Measurements from ENCODE around the gene PLEKHA6. TPM values are rescaled to one million over a fixed set of nuclear protein-coding genes. Genes with fewer than 3 reads are reported as not detected.
A peak's percentile ranks its signal among the peaks of the same experiment; 100 is the strongest.

The PLEKHA6 gene
- total and polyA plus RNA-seq, 2 of the 4 experiments (the other 2 are of a cell fraction) = 8.2 to 19.9 TPM

GRCh38 chr1:204250428-204251030 is 109.2 kb downstream of the PLEKHA6 start:
- no peak overlapping the region for H3K18ac ChIP-seq (ENCODE audit: low read depth, low read length)
- intact Hi-C loops (cut with micrococcal nuclease) = no loop called here
- no peak overlapping the region for H2BK20ac ChIP-seq (ENCODE audit: low read depth, low read length)
- H2AK5ac ChIP-seq (ENCODE audit: low read depth, low read length) = no peak overlapping the region
- in situ Hi-C loops (cut with MboI; ENCODE audit: low sequenced_read_pairs) = loop anchor here (5.0 kb wide), 1 partner anchor 112 kb away; no protein-coding TSS in a partner anchor
- no peak overlapping the region for H2AK9ac ChIP-seq (replicated peaks; ENCODE audit: low read depth, low read length, poor library complexity)
- no peak overlapping the region for H2BK5ac ChIP-seq (ENCODE audit: low read depth, low read length, poor library complexity, severe bottlenecking)
- WGBS, 2 experiments (ENCODE audit: extremely low coverage in 2 of 2, insufficient read length in 1 of 2) = 84% methylated on average over 4 of the region's 12 CpGs; no CpG with 5 or more reads in 1 of the 2 experiments
- peaks cover 5% of the 10 kb centered on the region; the same call in 1 of the 2 replicates for H3K36me3 ChIP-seq (ENCODE audit: control insufficient read depth, insufficient read depth, low read length)
- BruUV-seq (replicated peaks) = no TSS peak
- no peak overlapping the region for H2BK120ac ChIP-seq (ENCODE audit: low read depth, low read length)
- no peaks in the 10 kb centered on the region for H4K20me1 ChIP-seq (ENCODE audit: insufficient read depth, low read length)
- no peaks in the 10 kb centered on the region for H3K27me3 ChIP-seq (ENCODE audit: control insufficient read depth, insufficient read depth, low read length)
- ATAC-seq (ENCODE audit: low read depth) = no peak
- H4K8ac ChIP-seq (ENCODE audit: low read depth in 2 of 2, low read length in 2 of 2) = no peak overlapping the region
- peaks cover 2% of the 10 kb centered on the region; the same call in 1 of the 2 replicates for H3K9me1 ChIP-seq (ENCODE audit: insufficient read depth, low read length)
- H3K9ac ChIP-seq (ENCODE audit: low read depth, low read length) = no peak overlapping the region
- H3K4me3 ChIP-seq (ENCODE audit: insufficient read depth, low read depth, low read length) = no peak overlapping the region
- no peak overlapping the region for H3K27ac ChIP-seq (ENCODE audit: insufficient read depth, low read length)
- dilution Hi-C loops (cut with HindIII; ENCODE audit: low sequenced_read_pairs, unreplicated experiment) = no loop called here
- H3K79me1 ChIP-seq (ENCODE audit: low read depth in 1 of 2, low read length in 2 of 2) = no peaks in the 10 kb centered on the region
- no peak overlapping the region for H3K56ac ChIP-seq (ENCODE audit: extremely low read depth, insufficient read depth, low read length)
- TF ChIP-seq, protein P1, sequence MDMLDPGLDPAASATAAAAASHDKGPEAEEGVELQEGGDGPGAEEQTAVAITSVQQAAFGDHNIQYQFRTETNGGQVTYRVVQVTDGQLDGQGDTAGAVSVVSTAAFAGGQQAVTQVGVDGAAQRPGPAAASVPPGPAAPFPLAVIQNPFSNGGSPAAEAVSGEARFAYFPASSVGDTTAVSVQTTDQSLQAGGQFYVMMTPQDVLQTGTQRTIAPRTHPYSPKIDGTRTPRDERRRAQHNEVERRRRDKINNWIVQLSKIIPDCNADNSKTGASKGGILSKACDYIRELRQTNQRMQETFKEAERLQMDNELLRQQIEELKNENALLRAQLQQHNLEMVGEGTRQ (IDR thresholded peaks at IDR 0.05; ENCODE audit: low read depth, low read length) = no peak
- no peak for TF ChIP-seq RCOR1 (IDR thresholded peaks at IDR 0.05; ENCODE audit: insufficient replicate concordance, low read length)
- POLR2A ChIA-PET (ENCODE audit: unreplicated experiment) = no interaction called here
- H3K4me1 ChIP-seq (ENCODE audit: control insufficient read depth, insufficient read depth, low read length) = peaks cover 14% of the 10 kb centered on the region
- no peak overlapping the region for H2AFZ ChIP-seq (replicated peaks; ENCODE audit: low read length, poor library complexity)
- no peaks in the 10 kb centered on the region for H3K9me3 ChIP-seq (ENCODE audit: control insufficient read depth, insufficient read depth, low read length)
- no peak overlapping the region for H3K4ac ChIP-seq (ENCODE audit: low read depth, low read length)
- no peak overlapping the region for H3K14ac ChIP-seq (replicated peaks; ENCODE audit: low read depth, low read length)
- no peak overlapping the region for H3K23ac ChIP-seq (ENCODE audit: low read depth, low read length)
- no peak overlapping the region for H4K5ac ChIP-seq (ENCODE audit: low read depth, low read length)
- no peak overlapping the region for H2BK15ac ChIP-seq (ENCODE audit: low read depth, low read length)
- no peak overlapping the region for H4K91ac ChIP-seq (ENCODE audit: insufficient read depth, low read depth, low read length)
- no peak overlapping the region for H3K4me2 ChIP-seq (ENCODE audit: low read depth, low read length)
- CTCF ChIA-PET = interaction anchor here (0.6 kb wide), 1 partner anchor 109 kb away, joined by 3 read pairs; the partner anchor contains the start of gene PLEKHA6
- DNase-seq = peak; percentile 9

Measured in IMR-90 (cell line).